Measurements from ENCODE around the gene KIF21B. TPM values are rescaled to one million over a fixed set of nuclear protein-coding genes. Genes with fewer than 3 reads are reported as not detected.
"Not testable (repeated sequence)": the region's sequence is repeated elsewhere in the genome, so short reads cannot be mapped to it uniquely, and the experiment has no call there.

Gene KIF21B
- total and polyA plus RNA-seq, 2 donors = 7.3 to 8.2 TPM

DNA sequence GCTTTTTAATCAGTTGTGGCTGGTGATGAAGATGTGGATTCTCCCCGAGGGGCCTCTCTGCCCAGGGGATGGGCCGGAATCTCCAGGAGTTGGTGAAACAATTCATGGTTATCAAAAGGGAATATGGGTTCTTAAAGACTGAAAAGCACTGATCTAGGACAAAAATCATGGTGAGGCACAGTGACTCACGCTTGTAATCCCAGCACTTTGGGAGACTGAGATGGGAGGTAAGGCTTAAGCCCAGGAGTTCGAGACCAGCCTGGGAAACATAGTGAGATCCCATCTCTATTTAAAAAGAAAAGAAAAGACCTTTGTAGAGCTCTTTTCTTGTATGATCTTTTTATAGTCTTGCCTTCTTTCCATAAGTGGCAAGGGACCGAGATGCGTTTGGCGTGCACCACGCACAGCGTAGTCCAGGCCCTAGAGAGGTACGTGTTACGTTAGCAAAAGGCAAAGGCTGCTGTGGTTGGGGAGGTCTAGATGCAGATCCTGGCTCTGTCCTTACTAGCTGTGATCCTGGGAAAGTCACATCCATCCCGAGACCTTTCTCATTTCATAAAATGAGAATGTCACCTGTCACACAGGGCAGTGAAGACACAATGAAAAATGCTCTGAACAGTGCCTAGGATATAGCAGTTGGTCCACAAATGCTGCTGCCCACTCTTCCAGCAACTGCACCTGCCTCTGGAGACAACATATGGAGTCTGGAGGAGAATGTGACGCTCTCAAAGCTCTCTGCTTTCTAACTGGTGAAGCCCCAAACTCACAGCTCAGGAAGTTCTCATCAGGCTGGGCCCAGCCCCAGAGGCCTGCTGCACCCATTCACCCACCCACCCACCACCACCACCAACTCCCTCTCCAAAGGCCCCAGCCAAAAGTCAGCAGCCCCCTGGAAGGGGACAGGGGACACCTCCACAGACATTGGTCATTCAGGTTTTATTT is 54.8 kb downstream of the KIF21B start:
- DNase-seq (ENCODE audit: low read depth in 6 of 9, low spot score in 9 of 9) = no peak
- Histone ChIP-seq H3K4me3 (ENCODE audit: low read length in 2 of 2) (no peak overlapping the region), H3K4me1 (ENCODE audit: control insufficient read depth in 2 of 2, insufficient read depth in 2 of 2, low read length in 2 of 2) (no peaks in the 10 kb centered on the region), H3K27ac (ENCODE audit: low read depth in 1 of 2, low read length in 1 of 2) (no peak overlapping the region), H3K9me3 (ENCODE audit: control insufficient read depth in 2 of 2, insufficient read depth in 1 of 2, low read length in 1 of 2) (no peaks in the 10 kb centered on the region), H3K36me3 (ENCODE audit: control insufficient read depth in 2 of 2, insufficient read depth in 2 of 2, low read length in 1 of 2) (peaks cover 21 to 23% of the 10 kb centered on the region in 2 donors), H3K27me3 (ENCODE audit: control insufficient read depth in 2 of 2, insufficient read depth in 1 of 2, low read length in 1 of 2) (no peaks in the 10 kb centered on the region)
- 94% methylated on average over 13 of the region's 13 CpGs for WGBS

DNA sequence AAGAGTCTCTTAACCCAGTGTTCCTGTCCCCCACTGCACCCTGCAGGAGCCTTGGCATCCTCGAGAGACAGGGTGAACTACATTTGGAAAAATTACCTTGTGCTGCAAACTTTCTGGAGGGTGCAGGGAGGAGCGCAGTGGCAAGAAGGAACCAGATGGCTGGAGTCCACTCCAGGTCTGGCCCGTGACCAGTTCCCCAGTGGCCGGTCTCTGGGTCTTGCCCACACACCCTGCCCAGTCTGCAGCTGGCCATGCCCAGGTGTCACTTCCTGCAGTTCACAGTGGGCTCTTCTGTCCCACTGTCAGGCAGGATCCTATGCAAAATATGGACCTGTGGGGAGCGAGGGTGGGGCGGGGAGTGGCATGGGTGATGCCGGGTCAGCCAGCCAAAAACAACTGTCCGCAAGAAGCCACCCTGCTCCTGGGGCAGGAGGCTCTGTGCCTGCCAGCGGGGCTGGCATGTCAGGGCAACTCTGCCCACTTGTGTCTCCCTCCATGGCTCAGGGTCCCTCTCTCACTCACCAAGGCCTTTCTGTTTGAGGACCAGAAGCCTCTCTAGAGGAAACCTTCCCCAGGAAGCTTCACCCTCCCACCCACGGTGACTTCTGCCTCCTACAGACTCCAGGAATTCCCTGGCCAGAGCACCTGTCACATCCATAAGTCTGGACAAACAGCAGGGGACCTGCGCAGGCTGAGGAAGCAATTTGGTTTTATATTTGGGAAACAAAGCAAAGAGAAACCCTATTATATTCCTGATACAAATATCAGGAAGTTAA is 55.6 kb downstream of the KIF21B start:
- H3K27ac ChIP-seq (ENCODE audit: low read depth in 1 of 2, low read length in 1 of 2) = no peak overlapping the region
- no peaks in the 10 kb centered on the region for H3K4me1 ChIP-seq (ENCODE audit: control insufficient read depth in 2 of 2, insufficient read depth in 2 of 2, low read length in 2 of 2)
- WGBS = 95% methylated on average over 11 of the region's 11 CpGs
- H3K9me3 ChIP-seq (ENCODE audit: control insufficient read depth in 2 of 2, insufficient read depth in 1 of 2, low read length in 1 of 2) = no peaks in the 10 kb centered on the region
- no peaks in the 10 kb centered on the region for H3K27me3 ChIP-seq (ENCODE audit: control insufficient read depth in 2 of 2, insufficient read depth in 1 of 2, low read length in 1 of 2)
- H3K4me3 ChIP-seq (ENCODE audit: low read length in 2 of 2) = no peak overlapping the region
- H3K36me3 ChIP-seq (ENCODE audit: control insufficient read depth in 2 of 2, insufficient read depth in 2 of 2, low read length in 1 of 2) = peaks cover 13 to 15% of the 10 kb centered on the region in 2 donors
- DNase-seq (ENCODE audit: low read depth in 6 of 9, low spot score in 9 of 9) = no peak

- H3K27me3 ChIP-seq (ENCODE audit: control insufficient read depth in 2 of 2, insufficient read depth in 1 of 2, low read length in 1 of 2) = no peaks in the 10 kb centered on the region
- no peaks in the 10 kb centered on the region for H3K4me1 ChIP-seq (ENCODE audit: control insufficient read depth in 2 of 2, insufficient read depth in 2 of 2, low read length in 2 of 2)
- WGBS = 96% methylated on average over 2 of the region's 2 CpGs
- no peak for DNase-seq (ENCODE audit: low read depth in 6 of 9, low spot score in 9 of 9)
- H3K4me3 ChIP-seq (ENCODE audit: low read length in 2 of 2) = no peak overlapping the region
- no peaks in the 10 kb centered on the region for H3K9me3 ChIP-seq (ENCODE audit: control insufficient read depth in 2 of 2, insufficient read depth in 1 of 2, low read length in 1 of 2)
- no peak overlapping the region for H3K27ac ChIP-seq (ENCODE audit: low read depth in 1 of 2, low read length in 1 of 2)
- peaks cover 7 to 10% of the 10 kb centered on the region in 2 donors for H3K36me3 ChIP-seq (ENCODE audit: control insufficient read depth in 2 of 2, insufficient read depth in 2 of 2, low read length in 1 of 2)
Observed at GRCh38 chr1:200966934-200967333, 56.6 kb downstream of the KIF21B start.

- Histone ChIP-seq H3K9me3 (ENCODE audit: control insufficient read depth in 2 of 2, insufficient read depth in 1 of 2, low read length in 1 of 2) (no peaks in the 10 kb centered on the region), H3K27ac (ENCODE audit: low read depth in 1 of 2, low read length in 1 of 2) (no peak overlapping the region), H3K4me1 (ENCODE audit: control insufficient read depth in 2 of 2, insufficient read depth in 2 of 2, low read length in 2 of 2) (no peaks in the 10 kb centered on the region), H3K4me3 (ENCODE audit: low read length in 2 of 2) (no peak overlapping the region), H3K27me3 (ENCODE audit: control insufficient read depth in 2 of 2, insufficient read depth in 1 of 2, low read length in 1 of 2) (no peaks in the 10 kb centered on the region), H3K36me3 (ENCODE audit: control insufficient read depth in 2 of 2, insufficient read depth in 2 of 2, low read length in 1 of 2) (no peaks in the 10 kb centered on the region)
- 74% methylated on average over 6 of the region's 6 CpGs for WGBS
- no peak for DNase-seq (ENCODE audit: low read depth in 6 of 9, low spot score in 9 of 9)
Observed at GRCh38 chr1:200965111-200965805, 58.3 kb downstream of the KIF21B start.

- H3K4me1 ChIP-seq (ENCODE audit: control insufficient read depth in 2 of 2, insufficient read depth in 2 of 2, low read length in 2 of 2); H3K9me3 ChIP-seq (ENCODE audit: control insufficient read depth in 2 of 2, insufficient read depth in 1 of 2, low read length in 1 of 2); H3K4me3 ChIP-seq (ENCODE audit: low read length in 2 of 2); H3K36me3 ChIP-seq (ENCODE audit: control insufficient read depth in 2 of 2, insufficient read depth in 2 of 2, low read length in 1 of 2); DNase-seq (ENCODE audit: low read depth in 6 of 9, low spot score in 9 of 9); H3K27ac ChIP-seq (ENCODE audit: low read depth in 1 of 2, low read length in 1 of 2); H3K27me3 ChIP-seq (ENCODE audit: control insufficient read depth in 2 of 2, insufficient read depth in 1 of 2, low read length in 1 of 2): not testable (repeated sequence)
- 89% methylated on average over 11 of the region's 11 CpGs for WGBS
Observed at GRCh38 chr1:200963888-200964287, 59.6 kb downstream of the KIF21B start.

DNA sequence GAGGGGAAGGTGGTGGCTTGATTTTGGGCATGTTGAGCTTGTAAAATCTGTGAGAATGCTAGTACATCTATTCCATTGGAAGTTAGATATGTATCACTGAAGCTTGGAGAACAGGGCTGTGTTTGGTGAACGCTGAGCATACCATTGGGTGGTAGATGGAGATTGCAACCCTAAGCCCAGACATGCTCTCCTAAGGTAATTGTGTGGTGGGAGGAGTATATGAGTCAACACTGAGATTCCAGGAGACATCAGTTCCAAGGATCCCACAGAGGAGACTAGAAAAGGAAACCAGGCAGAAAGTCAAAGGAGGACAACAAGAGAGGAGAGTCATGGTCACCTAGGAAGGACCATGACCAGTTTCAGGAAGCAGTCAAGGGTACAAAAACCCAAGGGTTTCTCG is 60.4 kb downstream of the KIF21B start:
- Histone ChIP-seq H3K27ac (ENCODE audit: low read depth in 1 of 2, low read length in 1 of 2) (no peak overlapping the region), H3K27me3 (ENCODE audit: control insufficient read depth in 2 of 2, insufficient read depth in 1 of 2, low read length in 1 of 2) (no peaks in the 10 kb centered on the region), H3K4me1 (ENCODE audit: control insufficient read depth in 2 of 2, insufficient read depth in 2 of 2, low read length in 2 of 2) (no peaks in the 10 kb centered on the region), H3K9me3 (ENCODE audit: control insufficient read depth in 2 of 2, insufficient read depth in 1 of 2, low read length in 1 of 2) (no peaks in the 10 kb centered on the region), H3K36me3 (ENCODE audit: control insufficient read depth in 2 of 2, insufficient read depth in 2 of 2, low read length in 1 of 2) (no peaks in the 10 kb centered on the region), H3K4me3 (ENCODE audit: low read length in 2 of 2) (no peak overlapping the region)
- DNase-seq (ENCODE audit: low read depth in 6 of 9, low spot score in 9 of 9) = no peak
- 94% methylated on average over 2 of the region's 2 CpGs for whole genome bisulfite sequencing

DNA sequence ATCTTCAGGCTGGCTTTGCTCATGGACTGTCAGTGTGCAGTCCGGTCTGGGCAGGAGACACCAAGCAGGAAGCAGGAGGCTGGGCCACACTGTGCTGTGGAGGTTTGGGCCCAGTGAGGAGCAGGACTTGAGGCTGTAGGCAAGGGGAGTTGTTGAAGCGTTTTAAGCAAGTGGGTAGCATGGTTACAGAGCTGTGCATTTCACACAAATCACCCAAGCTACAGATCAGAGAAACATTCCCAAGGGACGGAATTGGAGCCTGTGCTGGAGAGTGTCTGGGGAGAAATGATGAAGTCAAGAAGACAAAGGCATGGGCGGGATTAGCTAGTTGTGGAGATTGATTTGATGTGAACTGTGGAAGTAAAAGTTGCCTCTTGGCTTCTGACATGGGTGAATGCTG is 60.9 kb downstream of the KIF21B start:
- no peak for DNase-seq (ENCODE audit: low read depth in 6 of 9, low spot score in 9 of 9)
- H3K36me3 ChIP-seq (ENCODE audit: control insufficient read depth in 2 of 2, insufficient read depth in 2 of 2, low read length in 1 of 2) = no peaks in the 10 kb centered on the region
- H3K27ac ChIP-seq (ENCODE audit: low read depth in 1 of 2, low read length in 1 of 2) = no peak overlapping the region
- no peaks in the 10 kb centered on the region for H3K4me1 ChIP-seq (ENCODE audit: control insufficient read depth in 2 of 2, insufficient read depth in 2 of 2, low read length in 2 of 2)
- WGBS = 84% methylated on average over 4 of the region's 4 CpGs
- no peaks in the 10 kb centered on the region for H3K27me3 ChIP-seq (ENCODE audit: control insufficient read depth in 2 of 2, insufficient read depth in 1 of 2, low read length in 1 of 2)
- no peak overlapping the region for H3K4me3 ChIP-seq (ENCODE audit: low read length in 2 of 2)
- H3K9me3 ChIP-seq (ENCODE audit: control insufficient read depth in 2 of 2, insufficient read depth in 1 of 2, low read length in 1 of 2) = no peaks in the 10 kb centered on the region

DNA sequence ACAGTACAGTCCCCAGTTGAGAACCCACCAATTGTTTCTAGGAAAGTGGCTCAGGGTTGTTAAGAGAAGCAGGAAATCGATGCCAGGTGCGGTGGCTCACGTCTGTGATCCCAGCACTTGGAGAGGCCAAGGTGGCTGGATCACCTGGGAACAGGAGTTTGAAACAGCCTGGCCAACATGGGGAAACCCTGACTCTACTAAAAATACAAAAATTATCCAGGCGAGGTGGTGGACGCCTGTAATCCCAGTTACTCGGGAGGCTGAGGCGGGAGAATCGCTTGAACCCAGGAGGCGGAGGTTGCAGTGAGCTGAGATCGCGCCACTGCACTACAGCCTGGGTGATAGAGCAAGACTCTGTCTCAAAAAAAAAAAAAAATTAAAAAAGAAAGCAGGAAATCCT is 61.4 kb downstream of the KIF21B start:
- not testable (repeated sequence) for H3K27me3 ChIP-seq (ENCODE audit: control insufficient read depth in 2 of 2, insufficient read depth in 1 of 2, low read length in 1 of 2); DNase-seq (ENCODE audit: low read depth in 6 of 9, low spot score in 9 of 9); H3K27ac ChIP-seq (ENCODE audit: low read depth in 1 of 2, low read length in 1 of 2); H3K9me3 ChIP-seq (ENCODE audit: control insufficient read depth in 2 of 2, insufficient read depth in 1 of 2, low read length in 1 of 2); H3K4me1 ChIP-seq (ENCODE audit: control insufficient read depth in 2 of 2, insufficient read depth in 2 of 2, low read length in 2 of 2); H3K4me3 ChIP-seq (ENCODE audit: low read length in 2 of 2); H3K36me3 ChIP-seq (ENCODE audit: control insufficient read depth in 2 of 2, insufficient read depth in 2 of 2, low read length in 1 of 2)
- WGBS = 95% methylated on average over 11 of the region's 11 CpGs

DNA sequence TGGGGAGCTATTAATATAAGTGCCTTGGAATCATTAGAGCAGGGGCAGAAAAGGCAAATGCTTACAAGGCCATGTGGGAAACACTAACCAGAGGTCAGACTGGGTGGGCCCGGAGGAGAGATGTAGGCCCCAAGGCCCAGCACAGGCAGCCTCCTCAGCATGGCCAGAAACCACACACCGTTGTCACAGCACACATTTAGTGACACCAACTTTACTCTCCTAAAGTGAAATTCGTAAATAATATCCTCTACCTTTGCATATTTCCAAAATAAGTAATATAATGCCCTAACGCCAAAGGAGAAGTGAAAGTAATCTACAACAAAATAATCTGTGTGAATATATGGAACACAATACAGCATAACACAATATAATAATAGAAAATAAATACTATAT is 62.6 kb downstream of the KIF21B start:
- no peaks in the 10 kb centered on the region for H3K27me3 ChIP-seq (ENCODE audit: control insufficient read depth in 2 of 2, insufficient read depth in 1 of 2, low read length in 1 of 2)
- H3K27ac ChIP-seq (ENCODE audit: low read depth in 1 of 2, low read length in 1 of 2) = no peak overlapping the region
- no peaks in the 10 kb centered on the region for H3K36me3 ChIP-seq (ENCODE audit: control insufficient read depth in 2 of 2, insufficient read depth in 2 of 2, low read length in 1 of 2)
- no peak for DNase-seq (ENCODE audit: low read depth in 6 of 9, low spot score in 9 of 9)
- H3K4me1 ChIP-seq (ENCODE audit: control insufficient read depth in 2 of 2, insufficient read depth in 2 of 2, low read length in 2 of 2) = no peaks in the 10 kb centered on the region
- H3K4me3 ChIP-seq (ENCODE audit: low read length in 2 of 2) = no peak overlapping the region
- WGBS = 95% methylated on average over 4 of the region's 4 CpGs
- no peaks in the 10 kb centered on the region for H3K9me3 ChIP-seq (ENCODE audit: control insufficient read depth in 2 of 2, insufficient read depth in 1 of 2, low read length in 1 of 2)
